Ascending aorta (tissue), 2 donors: ENCODE results near the gene NRBP1. TPM values are rescaled to one million over a fixed set of nuclear protein-coding genes. Genes with fewer than 3 reads are reported as not detected.

ENCODE experiments used
- DNase-seq, 2 donors: peaks; one replicate each; pipeline ENCODE4 v3.0.0-alpha.2; 2019; ENCODE audit warnings: low spot score in 2 of 2
- H3K27ac ChIP-seq, 2 donors: fragments of 200-600 bp; sonication (generic); one replicate each; pipeline ENCODE4 v1.5.1; 2016 to 2017; ENCODE audit warnings: mild to moderate bottlenecking in 1 of 2
- H3K27me3 ChIP-seq: fragments of 200-600 bp; sonication (generic); one replicate; pipeline ENCODE4 v1.5.1; 2017
- H3K36me3 ChIP-seq, 2 donors: fragments of 200-600 bp; sonication (generic); one replicate each; pipeline ENCODE4 v1.5.1; 2016
- H3K4me1 ChIP-seq, 2 donors: fragments of 200-600 bp; sonication (generic); one replicate each; pipeline ENCODE4 v1.5.1; 2016 to 2017; ENCODE audit warnings: mild to moderate bottlenecking in 1 of 2
- H3K4me3 ChIP-seq, 2 donors: fragments of 200-600 bp; sonication (generic); one replicate each; pipeline ENCODE4 v1.5.1; 2016 to 2017; ENCODE audit warnings: mild to moderate bottlenecking in 1 of 2
- H3K9me3 ChIP-seq, 2 donors: fragments of 200-600 bp; sonication (generic); one replicate each; pipeline ENCODE4 v1.5.1; 2016
- intact Hi-C: fragments of 100-400 bp; cut with DNase I; formaldehyde crosslinking; loops from one replicate; pipeline ENCODE4 v1.15.1; 2023
- total RNA-seq: library from RNA; depleted of rRNA; stranded (reverse); fragments of >200 nt; gene quantifications from one replicate; pipeline ENCODE4 v1.1.0, GENCODE V29; 2016
- TF ChIP-seq, protein P1 (sequence below), 3 experiments: fragments of 200-600 bp in 2 of 3; fragments of 450-650 bp in 1 of 3; sonication (generic) in 2 of 3; IDR thresholded peaks; one replicate each; pipeline ENCODE4 v1.5.1; 2016 to 2019; ENCODE audit warnings: antibody characterized with exemption in 3 of 3, mild to moderate bottlenecking in 1 of 3, moderate library complexity in 1 of 3

Gene NRBP1
- total RNA-seq, 1 donor from 2014 or later, result 42.1 TPM

DNA sequence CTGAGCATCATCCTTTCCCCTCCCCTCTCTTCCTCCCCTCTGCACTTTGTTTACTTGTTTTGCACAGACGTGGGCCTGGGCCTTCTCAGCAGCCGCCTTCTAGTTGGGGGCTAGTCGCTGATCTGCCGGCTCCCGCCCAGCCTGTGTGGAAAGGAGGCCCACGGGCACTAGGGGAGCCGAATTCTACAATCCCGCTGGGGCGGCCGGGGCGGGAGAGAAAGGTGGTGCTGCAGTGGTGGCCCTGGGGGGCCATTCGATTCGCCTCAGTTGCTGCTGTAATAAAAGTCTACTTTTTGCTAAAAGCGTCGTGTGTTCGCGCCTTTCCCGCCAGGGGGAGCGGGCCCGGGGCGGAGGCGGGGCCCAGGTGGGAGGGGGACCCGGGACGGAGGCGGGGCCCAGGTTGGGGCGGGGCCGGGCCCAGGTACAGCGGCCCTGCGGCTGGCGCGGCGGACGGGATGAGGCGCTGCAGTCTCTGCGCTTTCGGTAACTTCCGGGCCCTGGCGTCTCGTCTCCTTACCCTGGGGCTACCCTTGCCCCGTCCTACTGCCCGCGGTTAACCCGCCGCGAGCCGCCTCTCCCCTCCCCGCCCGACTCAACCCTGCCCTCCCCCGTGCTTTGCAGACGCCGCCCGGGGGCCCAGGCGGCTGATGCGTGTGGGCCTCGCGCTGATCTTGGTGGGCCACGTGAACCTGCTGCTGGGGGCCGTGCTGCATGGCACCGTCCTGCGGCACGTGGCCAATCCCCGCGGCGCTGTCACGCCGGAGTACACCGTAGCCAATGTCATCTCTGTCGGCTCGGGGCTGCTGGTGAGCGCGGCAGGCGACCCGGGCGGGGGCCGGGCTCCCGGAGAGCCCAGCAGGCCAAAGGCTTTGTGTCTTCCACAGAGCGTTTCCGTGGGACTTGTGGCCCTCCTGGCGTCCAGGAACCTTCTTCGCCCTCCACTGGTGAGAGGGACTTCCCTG is 13.8 kb downstream of the NRBP1 start, which contains the start of gene KRTCAP3:
TSS of gene KRTCAP3 (plus strand) at position 424 of the 962 bp plus-strand sequence. CDS start at position 456, 32 bp downstream.
- DNase-seq, result no peak
- intact Hi-C loops, result no loop called here
- peaks cover 53 to 61% of the 10 kb centered on the region in 2 donors for H3K36me3 ChIP-seq
- H3K4me3 ChIP-seq, result peak within 1 kb of the TSS in 1 of 2 donors; percentile 25
- no peaks in the 10 kb centered on the region for H3K9me3 ChIP-seq
- TF ChIP-seq, protein P1, sequence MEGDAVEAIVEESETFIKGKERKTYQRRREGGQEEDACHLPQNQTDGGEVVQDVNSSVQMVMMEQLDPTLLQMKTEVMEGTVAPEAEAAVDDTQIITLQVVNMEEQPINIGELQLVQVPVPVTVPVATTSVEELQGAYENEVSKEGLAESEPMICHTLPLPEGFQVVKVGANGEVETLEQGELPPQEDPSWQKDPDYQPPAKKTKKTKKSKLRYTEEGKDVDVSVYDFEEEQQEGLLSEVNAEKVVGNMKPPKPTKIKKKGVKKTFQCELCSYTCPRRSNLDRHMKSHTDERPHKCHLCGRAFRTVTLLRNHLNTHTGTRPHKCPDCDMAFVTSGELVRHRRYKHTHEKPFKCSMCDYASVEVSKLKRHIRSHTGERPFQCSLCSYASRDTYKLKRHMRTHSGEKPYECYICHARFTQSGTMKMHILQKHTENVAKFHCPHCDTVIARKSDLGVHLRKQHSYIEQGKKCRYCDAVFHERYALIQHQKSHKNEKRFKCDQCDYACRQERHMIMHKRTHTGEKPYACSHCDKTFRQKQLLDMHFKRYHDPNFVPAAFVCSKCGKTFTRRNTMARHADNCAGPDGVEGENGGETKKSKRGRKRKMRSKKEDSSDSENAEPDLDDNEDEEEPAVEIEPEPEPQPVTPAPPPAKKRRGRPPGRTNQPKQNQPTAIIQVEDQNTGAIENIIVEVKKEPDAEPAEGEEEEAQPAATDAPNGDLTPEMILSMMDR (IDR thresholded peaks at IDR 0.05), result no peak
- no peaks in the 10 kb centered on the region for H3K27me3 ChIP-seq
- peak within 1 kb of the TSS; percentile 59 to 67 for H3K27ac ChIP-seq
- H3K4me1 ChIP-seq, result peaks cover 0 to 9% of the 10 kb centered on the region in 2 donors

DNA sequence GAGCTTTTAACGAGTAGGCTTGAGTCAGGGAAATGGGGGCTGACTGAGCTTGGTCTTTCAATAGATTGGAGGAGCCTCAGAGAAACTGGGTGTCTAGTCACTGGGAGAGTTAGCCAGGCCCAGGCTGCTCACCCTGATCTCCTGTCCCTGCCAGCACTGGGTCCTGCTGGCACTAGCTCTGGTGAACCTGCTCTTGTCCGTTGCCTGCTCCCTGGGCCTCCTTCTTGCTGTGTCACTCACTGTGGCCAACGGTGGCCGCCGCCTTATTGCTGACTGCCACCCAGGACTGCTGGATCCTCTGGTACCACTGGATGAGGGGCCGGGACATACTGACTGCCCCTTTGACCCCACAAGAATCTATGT is 14.5 kb downstream of the NRBP1 start:
- H3K36me3 ChIP-seq, result peaks cover 53 to 60% of the 10 kb centered on the region in 2 donors
- intact Hi-C loops, result no loop called here
- no peaks in the 10 kb centered on the region for H3K9me3 ChIP-seq
- peak overlapping the region; percentile 59 to 67 for H3K27ac ChIP-seq
- DNase-seq, result no peak
- TF ChIP-seq, protein P1 (IDR thresholded peaks at IDR 0.05), result no peak
- H3K27me3 ChIP-seq, result no peaks in the 10 kb centered on the region
- no peak overlapping the region for H3K4me3 ChIP-seq
- peaks cover 0 to 9% of the 10 kb centered on the region in 2 donors for H3K4me1 ChIP-seq

DNA sequence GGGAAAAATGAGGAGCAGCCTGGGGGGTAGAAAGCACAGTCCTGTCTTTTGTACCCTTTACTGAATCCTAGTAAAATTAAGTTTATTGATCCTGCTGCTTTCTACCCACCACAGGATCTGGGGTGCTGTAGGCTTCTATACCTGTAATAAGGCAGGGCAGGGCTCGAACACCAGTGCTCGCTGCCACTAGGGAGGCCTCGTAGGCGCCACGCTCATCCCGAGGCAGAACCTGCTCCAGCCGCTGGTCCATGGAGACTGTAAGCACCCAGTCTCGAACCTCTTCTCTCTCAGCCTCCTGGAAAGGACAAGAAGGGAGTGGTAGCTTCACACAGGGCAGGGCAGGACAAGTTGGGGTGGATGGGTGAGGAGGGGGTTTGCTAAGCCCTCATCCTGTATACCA is 16.7 kb downstream of the NRBP1 start:
- Histone ChIP-seq H3K4me3 (no peak overlapping the region), H3K36me3 (peaks cover 54% of the 10 kb centered on the region in 2 donors), H3K27me3 (no peaks in the 10 kb centered on the region), H3K4me1 (peaks cover 0 to 9% of the 10 kb centered on the region in 2 donors), H3K9me3 (no peaks in the 10 kb centered on the region), H3K27ac (no peak overlapping the region)
- intact Hi-C loops, result no loop called here
- DNase-seq, result no peak
- TF ChIP-seq, protein P1 (IDR thresholded peaks at IDR 0.05), result no peak

- Histone ChIP-seq H3K27me3 (no peaks in the 10 kb centered on the region), H3K4me1 (peaks cover 0 to 9% of the 10 kb centered on the region in 2 donors), H3K9me3 (no peaks in the 10 kb centered on the region), H3K4me3 (no peak overlapping the region), H3K36me3 (peaks cover 49 to 54% of the 10 kb centered on the region in 2 donors), H3K27ac (no peak overlapping the region)
- intact Hi-C loops, result no loop called here
- TF ChIP-seq, protein P1 (IDR thresholded peaks at IDR 0.05), result no peak
- DNase-seq, result no peak
Measured at GRCh38 chr2:27445615-27446014, 17.2 kb downstream of the NRBP1 start.

- TF ChIP-seq, protein P1 (IDR thresholded peaks at IDR 0.05), result no peak
- Histone ChIP-seq H3K4me3 (no peak overlapping the region), H3K36me3 (peaks cover 45 to 49% of the 10 kb centered on the region in 2 donors), H3K9me3 (no peaks in the 10 kb centered on the region), H3K27ac (no peak overlapping the region), H3K4me1 (peaks cover 0 to 9% of the 10 kb centered on the region in 2 donors), H3K27me3 (no peaks in the 10 kb centered on the region)
- no peak for DNase-seq
- intact Hi-C loops, result no loop called here
Measured at GRCh38 chr2:27446057-27446456, 17.6 kb downstream of the NRBP1 start.
